ENCODE data around the gene HMGB4.

HMGB4 gene

GRCh38 chr1:33822396-33822795, 41.5 kb upstream of the HMGB4 start (continued):
- TF ChIP-seq SP7 (tag by site-specific recombination; IDR thresholded peaks at IDR 0.05) (no peak), ZNF707 (tag by site-specific recombination; IDR thresholded peaks at IDR 0.05) (no peak), ZNF248 (tag by site-specific recombination; IDR thresholded peaks at IDR 0.05) (no peak), ZBTB17 (tag by site-specific recombination; IDR thresholded peaks at IDR 0.05) (no peak), ZNF404 (tag by site-specific recombination; IDR thresholded peaks at IDR 0.05) (no peak), ATF2 (tag by site-specific recombination; IDR thresholded peaks at IDR 0.05; ENCODE audit: low read depth) (no peak), ZNF362 (tag by site-specific recombination; IDR thresholded peaks at IDR 0.05) (no peak), PRDM6 (tag by site-specific recombination; IDR thresholded peaks at IDR 0.05) (no peak)

- POLR2A ChIA-PET: no interaction called here
- Histone ChIP-seq H3K4me3 (ENCODE audit: low read depth, low read length) (no peak overlapping the region), H3K27ac (ENCODE audit: extremely low read depth, low read depth, low read length) (no peak overlapping the region), H3K4me1 (ENCODE audit: control insufficient read depth, insufficient read depth, low read length) (no peaks in the 10 kb centered on the region), H3K36me3 (ENCODE audit: control insufficient read depth in 2 of 2, insufficient read depth in 1 of 2, low read length in 2 of 2) (no peaks in the 10 kb centered on the region), H3K9me3 (ENCODE audit: control insufficient read depth, insufficient read depth, low read depth, low read length) (no peaks in the 10 kb centered on the region)
- no peak for TF ChIP-seq ZNF530 (tag by site-specific recombination; IDR thresholded peaks at IDR 0.05; ENCODE audit: low read depth)
- no peak for TF ChIP-seq CTCF (tag by site-specific recombination; IDR thresholded peaks at IDR 0.05)
- TF ChIP-seq ZNF621 (tag by site-specific recombination; IDR thresholded peaks at IDR 0.05): no peak
- TF ChIP-seq ZBTB1 (tag by site-specific recombination; IDR thresholded peaks at IDR 0.05): no peak
- CTCF ChIA-PET: no interaction called here
Observed at GRCh38 chr1:33823401-33823800, 40.5 kb upstream of the HMGB4 start.

- ChIA-PET CTCF (no interaction called here), POLR2A (no interaction called here)
- Histone ChIP-seq H3K9me3 (ENCODE audit: control insufficient read depth, insufficient read depth, low read depth, low read length) (no peaks in the 10 kb centered on the region), H3K27ac (ENCODE audit: extremely low read depth, low read depth, low read length) (no peak overlapping the region), H3K36me3 (ENCODE audit: control insufficient read depth in 2 of 2, insufficient read depth in 1 of 2, low read length in 2 of 2) (no peaks in the 10 kb centered on the region), H3K4me3 (ENCODE audit: low read depth, low read length) (no peak overlapping the region), H3K4me1 (ENCODE audit: control insufficient read depth, insufficient read depth, low read length) (no peaks in the 10 kb centered on the region)
- TF ChIP-seq ZNF223 (tag by site-specific recombination; IDR thresholded peaks at IDR 0.05) (no peak), ZNF362 (tag by site-specific recombination; IDR thresholded peaks at IDR 0.05) (no peak), ZNF239 (tag by site-specific recombination; IDR thresholded peaks at IDR 0.05) (no peak), ZNF596 (tag by site-specific recombination; IDR thresholded peaks at IDR 0.05) (no peak), ZNF266 (tag by site-specific recombination; IDR thresholded peaks at IDR 0.05; ENCODE audit: low read depth) (no peak), ZNF148 (tag by site-specific recombination; IDR thresholded peaks at IDR 0.05; ENCODE audit: borderline replicate concordance) (no peak), ZSCAN16 (tag by site-specific recombination; IDR thresholded peaks at IDR 0.05) (no peak), PATZ1 (tag by site-specific recombination; IDR thresholded peaks at IDR 0.05) (no peak)
Observed at GRCh38 chr1:33823830-33824229, 40.0 kb upstream of the HMGB4 start.

Measured in HEK293 (cell line).